Measurements from ENCODE around the gene PKP2.

The PKP2 gene

DNA sequence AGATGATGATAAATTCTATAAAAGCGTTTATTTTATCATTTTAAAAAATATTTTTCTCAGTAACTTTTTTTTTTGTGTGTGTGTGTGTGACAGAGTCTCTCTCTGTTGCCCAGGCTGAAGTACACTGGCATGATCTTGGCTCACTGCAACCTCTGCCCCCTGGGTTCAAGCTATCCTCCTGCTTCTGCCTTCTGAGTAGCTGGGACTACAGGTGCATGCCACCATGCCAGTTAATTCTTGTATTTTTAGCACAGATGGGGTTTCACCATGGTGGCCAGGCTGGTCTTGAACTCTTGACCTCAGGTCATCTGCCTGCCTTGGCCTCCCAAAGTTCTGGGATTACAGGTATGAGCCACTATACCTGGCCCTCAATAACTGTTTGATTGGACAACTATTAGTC is 37.2 kb downstream of the PKP2 start:
- no peaks in the 10 kb centered on the region for H3K36me3 ChIP-seq (ENCODE audit: control insufficient read depth, low read length)
- no peak overlapping the region for H3K27ac ChIP-seq (ENCODE audit: low read depth, low read length)
- H3K9me2 ChIP-seq (replicated peaks; ENCODE audit: control insufficient read depth, low read length), result no peaks in the 10 kb centered on the region
- H4K20me1 ChIP-seq (ENCODE audit: control insufficient read depth, insufficient read depth, low read depth, low read length), result no peaks in the 10 kb centered on the region
- no peaks in the 10 kb centered on the region for H3K4me1 ChIP-seq (ENCODE audit: control insufficient read depth, low read length)
- no peaks in the 10 kb centered on the region for H3K9me3 ChIP-seq (ENCODE audit: control insufficient read depth, insufficient read depth, low read length)
- H3K4me3 ChIP-seq (ENCODE audit: low read length), result no peak overlapping the region
- no peak overlapping the region for H3K4me2 ChIP-seq (ENCODE audit: low read length)
- TF ChIP-seq EZH2phosphoT487 (IDR thresholded peaks at IDR 0.05; ENCODE audit: borderline replicate concordance, low read length), result no peak
- TF ChIP-seq, protein P1, sequence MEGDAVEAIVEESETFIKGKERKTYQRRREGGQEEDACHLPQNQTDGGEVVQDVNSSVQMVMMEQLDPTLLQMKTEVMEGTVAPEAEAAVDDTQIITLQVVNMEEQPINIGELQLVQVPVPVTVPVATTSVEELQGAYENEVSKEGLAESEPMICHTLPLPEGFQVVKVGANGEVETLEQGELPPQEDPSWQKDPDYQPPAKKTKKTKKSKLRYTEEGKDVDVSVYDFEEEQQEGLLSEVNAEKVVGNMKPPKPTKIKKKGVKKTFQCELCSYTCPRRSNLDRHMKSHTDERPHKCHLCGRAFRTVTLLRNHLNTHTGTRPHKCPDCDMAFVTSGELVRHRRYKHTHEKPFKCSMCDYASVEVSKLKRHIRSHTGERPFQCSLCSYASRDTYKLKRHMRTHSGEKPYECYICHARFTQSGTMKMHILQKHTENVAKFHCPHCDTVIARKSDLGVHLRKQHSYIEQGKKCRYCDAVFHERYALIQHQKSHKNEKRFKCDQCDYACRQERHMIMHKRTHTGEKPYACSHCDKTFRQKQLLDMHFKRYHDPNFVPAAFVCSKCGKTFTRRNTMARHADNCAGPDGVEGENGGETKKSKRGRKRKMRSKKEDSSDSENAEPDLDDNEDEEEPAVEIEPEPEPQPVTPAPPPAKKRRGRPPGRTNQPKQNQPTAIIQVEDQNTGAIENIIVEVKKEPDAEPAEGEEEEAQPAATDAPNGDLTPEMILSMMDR (IDR thresholded peaks at IDR 0.05; ENCODE audit: low read depth, low read length, poor library complexity, severe bottlenecking), result no peak
- no peaks in the 10 kb centered on the region for H3F3A ChIP-seq (ENCODE audit: control insufficient read depth, insufficient read depth)
- no peaks in the 10 kb centered on the region for H3K79me2 ChIP-seq (ENCODE audit: control insufficient read depth, low read length)
- H3K27me3 ChIP-seq (ENCODE audit: control insufficient read depth, low read length), result no peaks in the 10 kb centered on the region

DNA sequence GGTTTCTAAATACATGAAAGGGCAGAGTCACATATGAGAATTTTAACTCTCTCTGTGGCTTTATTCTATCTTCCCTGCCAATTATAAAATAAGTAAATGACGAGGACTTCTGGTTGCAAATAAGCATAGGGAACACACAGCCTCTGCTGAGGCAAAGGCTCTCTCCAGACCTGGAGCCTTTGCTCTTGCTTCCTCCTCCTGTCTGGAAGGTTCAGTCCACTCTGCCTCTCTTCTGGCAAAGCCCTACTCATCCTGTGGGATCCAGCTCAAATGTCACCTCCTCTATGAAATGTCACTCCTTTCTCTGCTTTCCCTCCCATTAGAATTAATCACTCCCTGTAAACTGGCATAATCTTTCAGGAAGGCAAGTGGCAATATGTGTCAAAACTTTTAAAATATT is 41.9 kb downstream of the PKP2 start:
- no peaks in the 10 kb centered on the region for H3K4me1 ChIP-seq (ENCODE audit: control insufficient read depth, low read length)
- no peaks in the 10 kb centered on the region for H3K9me2 ChIP-seq (replicated peaks; ENCODE audit: control insufficient read depth, low read length)
- H3K4me3 ChIP-seq (ENCODE audit: low read length), result no peak overlapping the region
- no peaks in the 10 kb centered on the region for H3K9me3 ChIP-seq (ENCODE audit: control insufficient read depth, insufficient read depth, low read length)
- H3F3A ChIP-seq (ENCODE audit: control insufficient read depth, insufficient read depth), result no peaks in the 10 kb centered on the region
- no peaks in the 10 kb centered on the region for H3K27me3 ChIP-seq (ENCODE audit: control insufficient read depth, low read length)
- no peak overlapping the region for H3K27ac ChIP-seq (ENCODE audit: low read depth, low read length)
- TF ChIP-seq, protein P1 (IDR thresholded peaks at IDR 0.05; ENCODE audit: low read depth, low read length, poor library complexity, severe bottlenecking), result no peak
- TF ChIP-seq EZH2phosphoT487 (IDR thresholded peaks at IDR 0.05; ENCODE audit: borderline replicate concordance, low read length), result no peak
- H3K4me2 ChIP-seq (ENCODE audit: low read length), result no peak overlapping the region
- no peaks in the 10 kb centered on the region for H3K36me3 ChIP-seq (ENCODE audit: control insufficient read depth, low read length)
- no peaks in the 10 kb centered on the region for H4K20me1 ChIP-seq (ENCODE audit: control insufficient read depth, insufficient read depth, low read depth, low read length)
- no peaks in the 10 kb centered on the region for H3K79me2 ChIP-seq (ENCODE audit: control insufficient read depth, low read length)

DNA sequence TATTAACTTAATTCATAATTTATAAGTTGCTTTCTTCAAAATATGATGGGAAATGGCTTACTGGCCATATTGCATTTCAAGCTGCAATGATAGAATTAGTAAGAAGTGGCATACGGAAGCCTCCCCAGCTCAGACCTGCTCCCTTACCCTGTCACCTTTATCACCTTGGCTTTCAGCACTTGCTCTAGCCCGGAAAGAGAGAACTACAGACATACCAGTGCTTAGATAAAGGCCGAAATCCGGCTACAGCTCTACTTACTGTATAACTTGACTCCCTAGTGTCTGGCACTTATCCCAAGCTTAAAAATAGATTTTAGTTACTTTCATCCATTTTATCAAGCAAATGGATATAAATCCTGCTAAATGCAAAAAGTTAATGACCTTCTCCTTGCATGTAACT is 42.5 kb downstream of the PKP2 start:
- H3K36me3 ChIP-seq (ENCODE audit: control insufficient read depth, low read length), result no peaks in the 10 kb centered on the region
- no peaks in the 10 kb centered on the region for H3K4me1 ChIP-seq (ENCODE audit: control insufficient read depth, low read length)
- TF ChIP-seq, protein P1 (IDR thresholded peaks at IDR 0.05; ENCODE audit: low read depth, low read length, poor library complexity, severe bottlenecking), result no peak
- TF ChIP-seq EZH2phosphoT487 (IDR thresholded peaks at IDR 0.05; ENCODE audit: borderline replicate concordance, low read length), result no peak
- H3K4me2 ChIP-seq (ENCODE audit: low read length), result no peak overlapping the region
- no peak overlapping the region for H3K27ac ChIP-seq (ENCODE audit: low read depth, low read length)
- H3K27me3 ChIP-seq (ENCODE audit: control insufficient read depth, low read length), result no peaks in the 10 kb centered on the region
- H3K9me3 ChIP-seq (ENCODE audit: control insufficient read depth, insufficient read depth, low read length), result no peaks in the 10 kb centered on the region
- no peaks in the 10 kb centered on the region for H3K9me2 ChIP-seq (replicated peaks; ENCODE audit: control insufficient read depth, low read length)
- no peaks in the 10 kb centered on the region for H3F3A ChIP-seq (ENCODE audit: control insufficient read depth, insufficient read depth)
- H3K79me2 ChIP-seq (ENCODE audit: control insufficient read depth, low read length), result no peaks in the 10 kb centered on the region
- H3K4me3 ChIP-seq (ENCODE audit: low read length), result no peak overlapping the region
- H4K20me1 ChIP-seq (ENCODE audit: control insufficient read depth, insufficient read depth, low read depth, low read length), result no peaks in the 10 kb centered on the region

DNA sequence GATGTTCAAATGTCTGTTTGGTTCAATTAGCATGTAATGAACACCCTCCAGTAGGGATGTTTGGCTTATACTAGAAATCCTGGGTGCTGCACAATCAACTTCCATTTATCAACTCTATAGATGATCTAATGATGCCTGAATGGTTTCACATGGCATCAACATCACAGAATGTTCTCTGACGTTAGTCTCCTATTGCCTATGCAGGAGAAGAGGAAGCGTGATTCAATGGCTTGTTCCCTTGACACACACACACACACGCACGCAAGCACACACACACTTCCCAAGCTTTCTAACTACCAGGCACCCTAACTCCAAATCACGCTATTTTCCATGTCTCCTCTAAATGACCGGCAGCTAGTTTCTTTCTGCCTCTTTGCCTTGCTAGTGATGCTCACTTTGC is 49.3 kb downstream of the PKP2 start:
- H3K79me2 ChIP-seq (ENCODE audit: control insufficient read depth, low read length), result no peaks in the 10 kb centered on the region
- H3K27me3 ChIP-seq (ENCODE audit: control insufficient read depth, low read length), result no peaks in the 10 kb centered on the region
- H3F3A ChIP-seq (ENCODE audit: control insufficient read depth, insufficient read depth), result no peaks in the 10 kb centered on the region
- H3K9me3 ChIP-seq (ENCODE audit: control insufficient read depth, insufficient read depth, low read length), result no peaks in the 10 kb centered on the region
- no peak overlapping the region for H3K27ac ChIP-seq (ENCODE audit: low read depth, low read length)
- H3K4me2 ChIP-seq (ENCODE audit: low read length), result no peak overlapping the region
- TF ChIP-seq, protein P1 (IDR thresholded peaks at IDR 0.05; ENCODE audit: low read depth, low read length, poor library complexity, severe bottlenecking), result no peak
- TF ChIP-seq EZH2phosphoT487 (IDR thresholded peaks at IDR 0.05; ENCODE audit: borderline replicate concordance, low read length), result no peak
- H4K20me1 ChIP-seq (ENCODE audit: control insufficient read depth, insufficient read depth, low read depth, low read length), result no peaks in the 10 kb centered on the region
- H3K4me1 ChIP-seq (ENCODE audit: control insufficient read depth, low read length), result no peaks in the 10 kb centered on the region
- H3K4me3 ChIP-seq (ENCODE audit: low read length), result no peak overlapping the region
- no peaks in the 10 kb centered on the region for H3K36me3 ChIP-seq (ENCODE audit: control insufficient read depth, low read length)
- H3K9me2 ChIP-seq (replicated peaks; ENCODE audit: control insufficient read depth, low read length), result no peaks in the 10 kb centered on the region
